NCI-H2029 (cell line): ENCODE data around the gene CNDP2.
"Not testable (repeated sequence)": the region's sequence is repeated elsewhere in the genome, so short reads cannot be mapped to it uniquely, and the experiment has no call there.

ENCODE experiments used
- DNase-seq: peaks from one replicate; lab custom pipeline; 2025; lab: John Stamatoyannopoulos, UW

CNDP2 gene

DNA sequence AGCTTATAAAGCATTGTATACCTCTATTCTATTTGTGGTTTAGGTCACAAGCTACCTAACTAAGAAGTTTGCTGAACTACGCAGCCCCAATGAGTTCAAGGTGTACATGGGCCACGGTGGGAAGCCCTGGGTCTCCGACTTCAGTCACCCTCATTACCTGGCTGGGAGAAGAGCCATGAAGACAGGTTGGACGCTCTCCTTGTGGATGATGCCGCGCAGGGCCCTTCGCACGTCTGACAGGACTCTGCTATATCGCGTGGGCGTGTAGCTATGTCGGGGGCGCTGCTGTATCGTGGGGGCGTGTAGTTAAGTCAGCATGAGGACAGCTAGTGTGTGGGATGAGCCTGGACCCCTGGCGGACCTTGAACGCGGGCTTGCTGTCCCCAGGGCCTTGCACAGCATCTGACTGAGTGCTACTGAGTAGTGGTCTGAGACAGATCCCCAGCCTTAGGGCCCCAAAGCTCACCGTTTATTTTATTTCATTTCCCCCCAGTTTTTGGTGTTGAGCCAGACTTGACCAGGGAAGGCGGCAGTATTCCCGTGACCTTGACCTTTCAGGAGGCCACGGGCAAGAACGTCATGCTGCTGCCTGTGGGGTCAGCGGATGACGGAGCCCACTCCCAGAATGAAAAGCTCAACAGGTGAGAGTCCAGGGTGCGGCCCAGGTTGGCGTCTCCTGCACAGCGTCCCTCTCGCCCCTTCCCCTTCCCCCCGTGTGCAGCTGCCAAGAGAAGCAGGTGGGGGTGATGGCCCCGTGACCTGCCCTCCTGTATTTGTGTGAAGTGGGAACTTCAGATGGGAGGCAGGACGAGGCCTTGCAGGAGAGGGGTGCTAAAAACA, 22.5 kb downstream of the CNDP2 start:
- DNase-seq = no peak

DNA sequence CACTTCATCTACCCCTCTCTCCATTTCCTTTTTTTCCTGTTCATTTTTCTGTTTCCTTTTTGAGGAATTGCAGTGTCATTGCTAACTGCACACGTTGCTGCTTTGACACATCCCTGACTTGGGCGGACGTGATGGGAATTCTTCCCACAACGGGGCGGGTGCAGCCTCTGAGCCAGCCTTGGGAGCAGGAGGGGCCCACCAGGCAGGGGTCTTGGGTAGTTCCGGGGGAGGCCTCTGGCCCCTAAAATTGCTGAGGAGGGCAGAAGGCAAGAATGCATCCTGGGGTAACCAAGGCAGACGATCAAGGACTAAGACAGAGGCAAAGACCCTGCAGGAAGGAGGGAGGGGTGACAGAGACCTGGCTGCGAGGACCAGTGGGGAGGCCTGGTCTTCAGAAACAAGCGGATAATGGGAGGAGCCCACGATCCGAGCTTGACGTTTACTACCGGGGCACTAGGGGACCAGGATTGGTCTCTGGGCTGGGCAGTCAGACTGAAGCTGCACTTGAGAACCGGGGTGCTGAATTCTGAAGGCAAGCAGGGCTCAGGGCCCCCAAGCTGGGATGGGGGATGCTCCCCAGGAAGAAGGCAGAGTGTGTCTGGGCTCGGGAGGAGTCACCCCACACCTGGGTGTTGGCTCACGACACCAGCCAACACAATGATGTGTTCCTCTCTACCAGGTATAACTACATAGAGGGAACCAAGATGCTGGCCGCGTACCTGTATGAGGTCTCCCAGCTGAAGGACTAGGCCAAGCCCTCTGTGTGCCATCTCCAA, 23.3 kb downstream of the CNDP2 start:
- DNase-seq = no peak

DNA sequence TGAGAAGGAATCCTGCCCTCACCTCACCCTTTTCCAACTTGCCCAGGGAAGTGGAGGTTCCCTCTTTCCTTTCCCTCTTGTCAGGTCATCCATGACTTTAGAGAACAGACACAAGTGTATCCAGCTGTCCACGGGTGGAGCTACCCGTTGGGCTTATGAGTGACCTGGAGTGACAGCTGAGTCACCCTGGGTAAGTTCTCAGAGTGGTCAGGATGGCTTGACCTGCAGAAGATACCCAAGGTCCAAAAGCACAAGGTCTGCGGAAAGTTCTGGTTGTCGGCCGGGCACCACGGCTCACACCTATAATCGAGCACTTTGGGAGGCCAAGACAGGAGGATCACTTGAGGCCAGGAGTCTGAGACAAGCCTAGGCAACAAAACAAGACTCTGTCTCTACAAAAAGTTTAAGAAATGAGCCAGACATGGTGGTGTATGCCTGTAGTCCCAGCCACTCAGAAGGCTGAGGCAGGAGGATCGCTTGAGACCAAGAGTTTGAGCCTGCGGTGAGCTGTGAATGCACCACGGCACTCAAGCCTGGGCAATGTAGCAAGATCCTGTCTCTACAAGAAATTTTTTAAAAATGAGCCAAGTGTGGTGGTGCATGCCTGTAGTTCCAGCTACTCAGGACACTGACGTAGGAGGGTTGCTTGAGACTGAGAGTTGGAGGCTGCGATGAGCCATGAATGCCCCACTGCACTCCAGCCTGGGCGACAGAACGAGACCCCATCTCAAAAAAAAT, 24.1 kb downstream of the CNDP2 start:
- no peak for DNase-seq

DNA sequence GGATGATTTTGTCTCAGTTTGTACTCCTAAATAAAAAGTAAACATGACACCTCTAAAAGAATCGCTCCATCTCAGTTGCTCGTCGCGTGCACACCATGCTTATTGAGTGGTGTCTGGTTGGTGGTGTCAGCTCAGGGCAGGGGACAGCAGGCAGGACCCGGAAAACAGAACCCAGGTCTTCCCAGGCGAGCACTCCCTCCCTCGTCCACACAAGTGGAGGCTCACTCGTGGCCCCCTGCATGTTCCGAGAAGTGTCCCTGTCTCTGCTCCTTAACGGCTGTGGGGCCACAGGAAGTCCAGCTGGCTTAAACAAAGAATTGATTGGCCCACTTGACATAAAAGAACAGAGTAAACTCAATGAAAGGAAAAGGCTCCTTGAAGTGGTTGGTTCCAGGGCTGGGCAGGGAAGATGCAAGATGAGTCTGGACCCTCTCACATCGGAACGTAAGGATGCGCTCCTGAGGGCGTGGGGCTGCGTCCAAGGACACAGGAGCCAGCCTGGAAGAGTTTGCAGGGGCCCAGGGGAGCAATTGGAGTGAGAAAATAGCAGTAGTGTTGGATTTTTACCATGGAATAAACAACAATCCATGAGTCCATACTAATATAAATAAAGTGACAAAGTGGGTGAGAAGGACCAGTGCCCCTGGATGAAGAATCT, 25.0 kb downstream of the CNDP2 start:
- DNase-seq = no peak

DNA sequence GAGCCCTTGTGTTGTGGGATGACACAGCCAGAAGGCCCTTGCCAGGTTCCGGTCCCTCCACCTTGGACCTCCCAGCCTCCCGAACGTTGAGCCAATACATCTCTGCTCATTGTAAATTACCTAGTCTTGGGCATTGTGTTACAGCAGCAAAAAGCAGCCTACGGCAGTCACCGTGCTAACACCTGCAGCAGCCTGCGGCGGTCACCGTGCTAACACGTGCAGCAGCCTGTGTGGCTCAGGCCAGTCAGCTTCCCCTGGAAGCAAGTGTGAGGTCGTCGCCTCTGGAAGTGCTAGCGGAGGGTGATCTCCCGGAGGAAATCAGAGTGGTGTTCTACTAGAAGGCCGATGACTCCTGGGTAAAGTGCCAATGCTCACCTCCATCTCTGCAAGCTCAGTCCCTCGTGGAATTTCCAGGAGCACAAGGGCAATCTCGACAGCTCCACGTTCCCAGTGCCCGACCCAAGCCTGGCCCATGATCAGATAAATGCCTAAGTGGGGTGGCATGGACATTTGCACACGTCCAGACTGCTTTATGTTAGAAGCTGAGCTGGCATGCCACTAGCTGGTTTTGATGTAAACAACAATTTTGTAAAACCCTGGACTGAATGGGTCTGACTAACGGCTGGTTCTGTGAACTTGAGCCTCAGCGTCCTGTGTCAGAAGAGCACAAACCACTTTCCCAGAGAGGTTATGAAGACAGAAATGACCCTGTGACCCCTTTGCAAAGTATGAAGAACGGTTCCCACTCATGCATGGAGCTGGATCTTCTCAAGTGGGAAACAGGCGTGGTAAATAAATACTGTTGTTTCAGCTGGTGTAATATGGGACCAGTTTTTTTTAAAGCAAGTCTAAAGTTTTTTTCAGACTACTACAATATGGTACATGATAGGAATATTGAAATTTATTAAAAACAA, 26.7 kb downstream of the CNDP2 start:
- DNase-seq = no peak

DNA sequence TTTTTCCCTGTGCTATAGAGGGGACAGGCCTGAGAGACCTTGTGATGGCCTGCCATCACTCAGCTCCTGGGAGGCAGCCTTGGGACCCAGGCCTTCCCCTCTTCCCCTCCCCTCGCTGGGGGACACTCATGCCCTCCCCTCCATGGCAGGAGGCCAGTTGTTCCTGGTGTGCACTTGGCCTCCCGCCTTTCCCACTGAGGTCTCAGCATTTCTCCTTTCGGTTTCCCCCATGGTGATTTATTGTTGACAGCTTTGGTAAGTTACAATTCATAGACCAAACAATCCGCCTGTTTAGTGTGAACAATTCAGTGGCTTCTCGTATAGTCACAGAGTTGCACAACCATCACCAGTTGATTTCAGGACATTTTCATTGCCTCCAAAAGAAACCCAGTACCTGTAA, 27.9 kb downstream of the CNDP2 start:
- DNase-seq = peak; percentile 42

DNA sequence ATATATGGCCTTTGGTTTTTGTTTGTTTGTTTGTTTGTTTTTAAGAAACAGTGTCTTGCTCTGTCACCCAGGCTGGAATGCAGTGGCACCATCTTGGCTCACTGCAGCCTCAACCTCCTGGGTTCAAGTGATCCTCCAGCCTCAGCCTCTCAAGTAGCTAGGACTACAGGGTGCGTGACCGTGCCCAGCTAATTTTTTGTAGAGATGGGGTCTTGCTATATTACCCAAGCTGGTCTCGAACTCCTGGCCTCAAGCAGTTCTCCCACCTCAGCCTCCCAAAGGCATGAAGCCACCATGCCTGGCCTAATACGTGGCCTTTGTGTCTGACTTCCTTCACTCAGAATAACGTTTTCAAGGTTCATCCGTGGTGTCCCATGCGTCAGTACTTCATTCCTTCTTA, 28.8 kb downstream of the CNDP2 start:
- not testable (repeated sequence) for DNase-seq

DNA sequence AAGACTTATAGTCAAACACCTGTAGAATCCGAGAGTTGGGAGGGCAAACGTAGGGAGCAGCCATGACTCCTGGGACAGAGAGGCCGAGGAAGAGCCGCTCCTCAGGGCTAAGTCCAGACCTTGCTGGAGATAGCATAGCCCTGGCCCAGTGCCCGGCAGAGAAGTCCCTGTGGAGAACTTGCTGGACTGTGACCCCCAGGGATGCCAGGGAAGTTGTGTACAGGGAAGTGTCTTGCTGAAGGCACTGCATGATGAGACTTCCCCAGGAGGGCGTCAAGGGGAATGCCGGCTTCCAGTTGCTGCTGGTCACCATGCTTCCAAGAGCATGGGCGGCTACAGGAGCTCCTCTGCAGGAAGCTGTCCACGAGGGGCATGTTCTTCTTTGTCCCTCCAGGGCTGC, 29.6 kb downstream of the CNDP2 start:
- DNase-seq = no peak

DNA sequence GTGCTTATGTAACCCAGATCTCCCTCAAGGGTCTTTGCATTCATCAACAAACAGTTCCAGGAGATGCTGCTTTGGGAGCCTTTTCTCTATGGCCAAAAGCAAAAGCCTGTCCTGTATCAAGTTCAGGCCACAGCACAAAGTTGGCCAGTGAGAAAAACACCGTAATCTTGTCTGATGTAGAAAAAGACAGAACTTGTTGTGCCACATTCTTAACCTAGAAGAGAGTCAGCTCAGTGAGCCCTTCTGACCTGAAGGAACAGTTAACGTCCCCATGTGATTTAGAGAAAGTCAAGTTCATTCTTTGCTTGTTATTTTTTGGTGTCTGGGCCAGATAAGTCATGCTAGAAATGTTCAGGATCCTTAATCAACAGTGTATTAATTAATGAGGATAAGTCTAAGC, 30.3 kb downstream of the CNDP2 start:
- no peak for DNase-seq

DNA sequence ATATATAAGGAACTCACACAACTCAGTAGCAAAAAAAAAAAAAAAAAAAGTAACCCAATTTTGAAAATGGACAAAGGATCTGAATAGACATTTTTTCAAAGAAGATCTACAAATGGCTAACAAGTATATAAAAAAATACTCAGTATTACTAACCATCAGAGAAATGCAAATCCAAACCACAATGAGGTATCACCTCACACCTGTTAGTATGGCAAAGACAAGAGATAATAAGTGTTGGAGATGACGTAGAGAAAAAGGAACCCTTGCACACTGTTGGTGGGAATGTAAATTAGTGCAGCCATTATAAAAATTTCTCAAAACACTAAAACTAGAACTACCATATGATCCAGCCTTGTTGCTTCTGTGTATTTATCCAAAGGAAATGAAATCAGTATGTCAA, 32.3 kb downstream of the CNDP2 start:
- no peak for DNase-seq

DNA sequence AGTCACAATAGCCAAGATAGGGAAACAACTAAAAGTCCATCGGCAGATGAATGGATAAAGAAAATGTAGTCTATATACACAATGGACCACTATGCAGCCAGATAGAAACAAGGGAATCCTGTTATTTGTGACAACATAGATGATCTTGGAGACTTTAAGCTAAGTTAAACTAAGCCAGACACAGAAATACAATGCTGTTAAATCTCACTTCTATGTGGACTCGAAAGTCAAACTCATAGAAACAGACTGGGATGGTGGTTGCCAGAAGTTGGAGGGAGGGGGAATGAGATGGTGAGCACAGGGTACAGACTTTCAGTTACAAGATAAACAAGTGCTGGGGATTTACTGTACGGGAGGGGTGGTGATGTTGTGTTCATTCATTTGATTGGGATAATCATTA, 32.8 kb downstream of the CNDP2 start:
- DNase-seq = no peak

DNA sequence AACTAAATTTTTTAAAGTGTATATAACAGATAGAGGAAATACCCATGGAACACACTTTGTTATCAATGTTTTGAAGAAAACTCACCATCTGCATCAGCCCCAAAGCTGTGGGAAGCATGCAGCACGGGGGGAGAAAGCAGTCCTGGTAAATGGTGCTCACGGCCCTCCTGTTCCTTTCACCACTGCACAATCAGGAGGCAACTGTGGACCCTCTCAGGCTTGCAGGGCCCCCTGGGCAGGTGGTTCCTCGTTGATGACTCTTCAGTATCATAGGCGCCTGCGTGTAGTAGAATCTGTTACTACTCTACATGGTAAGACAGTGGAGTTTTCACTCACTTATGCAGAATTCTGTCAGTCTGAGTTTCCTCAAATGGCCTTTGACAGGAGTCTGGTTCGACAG, 33.2 kb downstream of the CNDP2 start:
- DNase-seq = no peak

DNA sequence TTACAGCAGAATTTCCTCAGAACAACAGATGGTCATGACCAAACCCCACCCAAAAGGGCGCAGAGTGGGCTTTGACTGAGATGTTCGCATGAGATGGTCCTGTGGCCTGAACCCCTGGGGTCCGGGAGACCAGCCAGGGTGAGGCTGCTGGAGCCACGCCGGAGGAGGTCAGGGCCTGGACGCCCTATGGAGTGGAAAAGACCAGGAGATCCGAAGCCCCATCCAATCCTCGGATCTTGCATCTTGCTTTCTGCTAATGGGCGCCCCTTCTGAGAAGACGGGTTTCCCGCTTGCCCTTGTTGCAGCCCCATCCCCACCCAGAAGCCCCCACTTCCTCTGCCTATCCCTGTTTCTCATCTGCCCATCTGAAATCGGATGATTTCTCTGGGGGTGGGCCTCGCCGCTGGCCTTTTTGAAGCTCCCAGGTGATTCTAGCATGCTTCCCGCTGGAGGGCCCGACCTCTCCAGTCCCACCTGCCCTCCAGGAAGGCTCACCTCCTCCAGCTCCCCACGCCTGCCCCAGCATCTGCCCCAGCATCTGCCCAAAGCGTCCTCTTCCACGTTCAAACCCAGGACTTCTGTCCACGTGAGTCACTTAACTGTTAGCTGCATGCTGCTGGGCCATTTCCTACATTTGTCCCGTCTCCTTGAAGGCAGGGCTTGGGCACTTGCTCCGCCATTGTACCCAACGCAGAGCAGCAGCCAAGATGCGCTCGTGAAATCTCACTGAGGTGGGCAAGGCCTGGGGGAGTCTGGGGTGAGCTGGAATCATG, 33.8 kb downstream of the CNDP2 start:
- no peak for DNase-seq

DNA sequence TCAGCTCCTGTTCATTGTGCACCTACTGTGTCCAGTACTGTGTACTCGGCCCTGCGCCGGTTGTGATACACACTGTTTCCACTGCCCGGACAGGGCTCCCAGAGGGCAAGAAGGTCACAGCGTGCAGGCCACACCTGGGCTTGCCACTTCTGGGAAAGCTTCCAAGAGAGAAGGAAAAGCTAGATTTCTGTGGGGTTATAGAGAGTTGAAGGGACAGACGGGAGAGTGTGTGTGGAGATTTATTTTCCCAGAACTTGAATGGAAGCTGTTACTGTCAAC, 34.4 kb downstream of the CNDP2 start:
- no peak for DNase-seq

DNA sequence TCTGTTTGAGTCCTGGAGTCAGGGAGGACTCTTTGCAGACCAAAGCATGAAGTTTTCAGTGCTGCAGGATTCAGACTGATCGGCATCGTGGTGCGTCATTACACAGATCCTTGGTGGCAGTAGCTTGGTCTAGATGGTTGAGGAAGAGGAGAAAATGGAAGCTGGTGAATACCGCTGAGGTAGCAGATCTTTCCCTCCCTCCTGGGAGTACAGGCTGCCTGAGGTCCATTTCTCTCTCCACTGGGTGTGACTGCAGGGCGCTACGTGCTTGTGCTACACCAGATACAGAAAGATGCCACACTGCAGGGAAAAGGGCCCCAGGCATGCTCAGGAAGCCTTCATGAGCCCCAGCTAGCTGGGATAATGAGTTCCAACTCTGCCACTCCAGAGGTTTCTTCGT, 34.9 kb downstream of the CNDP2 start:
- no peak for DNase-seq

DNA sequence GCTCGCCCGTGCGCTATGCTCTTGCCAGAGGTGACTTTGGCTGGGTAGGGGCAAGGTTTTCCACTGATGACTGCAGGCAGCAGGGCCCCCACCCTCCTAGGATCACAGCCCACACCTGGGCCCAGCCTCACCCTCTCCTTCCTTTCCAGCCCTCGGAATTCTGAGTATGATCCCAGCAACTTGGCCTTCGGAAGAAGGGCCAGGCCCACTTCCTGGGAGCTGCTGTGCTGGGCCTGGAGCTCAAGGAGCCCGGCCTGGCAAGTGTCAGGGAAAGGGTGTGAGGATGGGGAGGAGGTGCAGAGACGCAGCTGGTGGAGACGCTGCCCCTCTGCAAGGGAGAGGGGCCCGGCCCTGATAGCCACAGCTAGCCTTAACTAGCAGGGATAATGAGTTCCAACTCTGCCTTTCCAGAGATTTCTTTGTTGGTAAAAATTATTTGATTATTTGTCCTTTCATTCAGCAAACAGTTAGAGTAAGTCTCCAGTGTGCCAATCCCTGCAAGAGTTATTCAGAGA, 36.4 kb downstream of the CNDP2 start:
- no peak for DNase-seq

DNA sequence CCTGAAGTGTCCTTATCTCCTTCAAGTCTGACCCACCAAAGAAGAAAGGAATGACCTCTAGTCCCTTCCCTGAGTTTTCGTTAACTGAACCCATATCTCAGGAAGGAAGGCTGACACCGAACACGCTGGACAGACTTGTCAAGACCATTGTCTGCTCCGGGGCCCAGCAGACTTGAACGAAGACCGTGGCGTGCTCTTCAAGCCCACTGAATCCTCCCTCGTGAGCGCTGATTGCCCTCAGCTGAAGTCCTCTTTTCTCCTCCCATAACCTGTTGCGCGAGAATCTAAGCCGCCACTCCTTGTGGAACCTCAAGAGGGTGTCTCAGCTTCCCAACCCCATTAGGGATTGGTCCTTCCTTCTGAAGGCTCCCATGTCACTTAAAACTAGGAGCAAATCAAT, 37.5 kb downstream of the CNDP2 start:
- no peak for DNase-seq

DNA sequence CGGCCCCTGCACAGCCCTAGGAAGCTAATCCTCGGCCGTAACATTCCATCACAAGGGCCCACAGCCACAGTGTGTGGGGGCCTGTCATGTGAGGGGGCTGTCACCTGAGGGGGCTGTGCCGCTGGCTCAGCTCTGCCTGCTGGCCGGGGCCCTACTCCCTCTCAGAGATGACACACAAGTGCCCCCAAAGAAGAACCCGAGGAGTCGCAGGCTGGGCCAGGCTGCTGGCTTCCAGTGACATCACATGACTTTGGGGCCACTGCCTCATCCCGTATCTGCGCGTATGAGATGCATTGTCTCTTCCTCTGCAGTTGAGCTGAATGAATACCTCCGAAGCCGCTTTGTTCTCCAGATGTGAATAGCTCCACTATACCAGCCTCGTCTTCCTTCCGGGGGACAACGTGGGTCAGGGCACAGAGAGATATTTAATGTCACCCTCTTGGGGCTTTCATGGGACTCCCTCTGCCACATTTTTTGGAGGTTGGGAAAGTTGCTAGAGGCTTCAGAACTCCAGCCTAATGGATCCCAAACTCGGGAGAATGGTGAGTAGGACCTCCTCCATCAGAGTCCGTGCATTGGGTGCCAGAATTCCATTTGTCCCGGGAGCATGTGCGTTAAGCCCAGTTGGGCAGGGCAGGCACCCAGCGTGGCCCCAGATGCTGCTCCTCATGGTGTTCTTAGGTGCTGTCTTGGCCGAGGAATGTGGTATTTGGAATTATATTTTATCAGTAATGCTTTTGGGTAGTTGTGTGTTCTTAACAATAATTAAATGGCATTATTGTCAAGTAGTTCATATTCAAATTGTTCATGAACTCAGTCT, 38.2 kb downstream of the CNDP2 start, which contains the start of gene CNDP1:
CNDP1 (plus strand) TSS at position 351 of the 820 bp plus-strand sequence; CDS start at position 519, 168 bp downstream.
- DNase-seq = no peak

DNA sequence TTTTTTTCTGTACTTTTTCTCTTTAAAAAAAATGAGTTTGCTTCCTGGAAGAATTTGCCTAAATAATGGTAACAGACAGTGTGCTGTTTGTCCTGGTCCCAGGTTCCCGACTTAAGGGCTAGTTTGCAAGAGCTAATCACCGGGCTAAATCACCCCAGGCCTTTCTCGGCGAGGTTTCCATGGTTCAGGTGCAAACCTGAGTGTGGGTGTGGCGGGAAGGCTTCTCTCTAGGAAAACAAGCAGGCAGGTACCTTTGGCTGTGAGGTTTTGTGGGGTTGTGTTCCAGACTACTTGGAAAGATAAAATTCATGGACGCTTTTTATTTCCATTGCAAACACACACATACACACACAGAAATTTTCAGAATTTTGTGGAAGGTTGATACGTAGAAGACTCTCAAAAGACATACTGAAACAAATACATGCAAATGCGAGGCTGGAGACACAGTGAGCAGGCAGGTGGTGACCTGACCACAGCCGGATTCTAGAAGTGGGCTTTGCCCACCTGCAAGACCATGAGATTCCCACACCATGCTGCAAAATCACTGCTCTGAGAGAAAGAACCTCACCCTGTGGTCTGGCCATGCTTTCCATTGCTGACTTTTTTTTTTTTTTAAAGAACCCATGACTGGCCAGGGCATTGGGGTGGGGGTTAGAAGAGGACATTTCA, 39.0 kb downstream of the CNDP2 start:
- DNase-seq = no peak
